BJ (cell line): ENCODE data around the gene ATXN1. TPM values are rescaled to one million over a fixed set of nuclear protein-coding genes. Genes with fewer than 3 reads are reported as not detected.

Experiments
- CTCF ChIA-PET: fragments of 350-600 bp; formaldehyde crosslinking; extraction: SDS; loops from one replicate; lab custom pipeline; 2021; ENCODE audit warnings: antibody characterized with exemption, inconsistent platforms; lab: Yijun Ruan, JAX
- POLR2A ChIA-PET: fragments of 300-600 bp; sonication (Branson Sonifier 250); formaldehyde crosslinking; extraction: SDS; loops from one replicate; lab custom pipeline; 2021; ENCODE audit warnings: antibody characterized with exemption; lab: Charles Lee
- DNase-seq: peaks from one replicate; pipeline ENCODE4 v3.0.0-alpha.2; 2011; ENCODE audit warnings: low read depth
- H3K27me3 ChIP-seq: 2 replicates; pipeline ENCODE4 v1.6.0; 2011; ENCODE audit warnings: low read length; ENCODE audit not compliant: control insufficient read depth, insufficient read depth
- H3K36me3 ChIP-seq: 2 replicates; pipeline ENCODE4 v1.5.1; 2011; ENCODE audit warnings: low read length; ENCODE audit not compliant: control insufficient read depth, insufficient read depth
- H3K4me3 ChIP-seq: 2 replicates; pipeline ENCODE4 v1.5.1; 2011; ENCODE audit warnings: low read depth, mild to moderate bottlenecking, control low read depth, low read length
- polyA plus RNA-seq: library from polyadenylated mRNA; depleted of rRNA; stranded (reverse); fragments of >200 nt; gene quantifications from 2 replicates; pipeline ENCODE4 v1.2.3, GENCODE V29; 2011
- TF ChIP-seq, protein P1 (sequence below): IDR thresholded peaks from 2 replicates; pipeline ENCODE4 v1.5.1; 2011; ENCODE audit warnings: low read depth, mild to moderate bottlenecking, control low read depth, inconsistent platforms, low read length, moderate library complexity; ENCODE audit not compliant: insufficient read depth

The ATXN1 gene
- polyA plus RNA-seq, 1 experiment, result 60.2 TPM

DNA sequence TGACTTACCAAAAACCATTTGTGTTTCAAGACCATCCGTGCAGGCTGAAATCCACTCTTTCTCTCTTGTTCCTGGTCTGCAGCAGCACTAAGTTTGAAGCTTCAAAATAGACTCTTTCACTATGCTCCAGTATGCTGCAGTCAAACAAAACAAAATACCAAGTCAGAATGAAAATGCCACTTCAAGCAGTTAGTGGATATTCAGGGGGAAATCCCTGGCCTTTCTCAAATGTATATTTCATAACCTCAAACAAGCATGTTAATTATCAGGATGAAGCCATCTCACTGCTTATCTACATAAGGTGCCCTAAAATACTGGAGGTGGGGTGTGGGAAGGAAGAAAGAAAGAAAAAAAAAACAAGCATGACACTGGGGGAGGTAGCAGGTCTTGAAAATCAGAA lies 103.5 kb downstream of the ATXN1 start:
- H3K36me3 ChIP-seq, result peaks cover 5% of the 10 kb centered on the region
- ChIA-PET CTCF (no interaction called here), POLR2A (no interaction called here)
- TF ChIP-seq, protein P1, sequence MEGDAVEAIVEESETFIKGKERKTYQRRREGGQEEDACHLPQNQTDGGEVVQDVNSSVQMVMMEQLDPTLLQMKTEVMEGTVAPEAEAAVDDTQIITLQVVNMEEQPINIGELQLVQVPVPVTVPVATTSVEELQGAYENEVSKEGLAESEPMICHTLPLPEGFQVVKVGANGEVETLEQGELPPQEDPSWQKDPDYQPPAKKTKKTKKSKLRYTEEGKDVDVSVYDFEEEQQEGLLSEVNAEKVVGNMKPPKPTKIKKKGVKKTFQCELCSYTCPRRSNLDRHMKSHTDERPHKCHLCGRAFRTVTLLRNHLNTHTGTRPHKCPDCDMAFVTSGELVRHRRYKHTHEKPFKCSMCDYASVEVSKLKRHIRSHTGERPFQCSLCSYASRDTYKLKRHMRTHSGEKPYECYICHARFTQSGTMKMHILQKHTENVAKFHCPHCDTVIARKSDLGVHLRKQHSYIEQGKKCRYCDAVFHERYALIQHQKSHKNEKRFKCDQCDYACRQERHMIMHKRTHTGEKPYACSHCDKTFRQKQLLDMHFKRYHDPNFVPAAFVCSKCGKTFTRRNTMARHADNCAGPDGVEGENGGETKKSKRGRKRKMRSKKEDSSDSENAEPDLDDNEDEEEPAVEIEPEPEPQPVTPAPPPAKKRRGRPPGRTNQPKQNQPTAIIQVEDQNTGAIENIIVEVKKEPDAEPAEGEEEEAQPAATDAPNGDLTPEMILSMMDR, result no peak
- H3K27me3 ChIP-seq, result no peaks in the 10 kb centered on the region
- no peak for DNase-seq
- H3K4me3 ChIP-seq, result no peak overlapping the region

DNA sequence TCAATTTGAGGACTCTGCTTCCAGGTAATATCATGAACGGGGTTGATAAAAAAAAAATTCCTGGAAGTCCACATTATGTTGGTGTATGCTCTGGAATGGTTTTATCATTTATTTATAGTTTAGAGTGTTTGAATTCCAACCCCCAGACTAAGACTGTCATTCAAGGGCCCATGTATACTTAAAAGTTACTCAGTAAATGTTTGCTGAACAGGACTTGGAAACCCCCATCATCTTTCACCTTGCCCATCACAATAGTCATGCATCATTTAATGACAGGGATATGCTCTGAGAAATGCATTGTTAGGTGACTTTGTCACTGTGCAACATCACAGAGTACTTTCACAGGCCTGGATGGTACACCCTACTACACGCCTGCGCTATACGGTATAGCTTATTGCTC lies 104.8 kb downstream of the ATXN1 start:
- TF ChIP-seq, protein P1, result no peak
- ChIA-PET POLR2A (no interaction called here), CTCF (interaction anchor here (0.6 kb wide), 1 partner anchor 61 kb away, joined by 4 read pairs; no protein-coding TSS in a partner anchor)
- H3K4me3 ChIP-seq, result no peak overlapping the region
- no peak for DNase-seq
- H3K27me3 ChIP-seq, result no peaks in the 10 kb centered on the region
- H3K36me3 ChIP-seq, result peaks cover 5% of the 10 kb centered on the region

DNA sequence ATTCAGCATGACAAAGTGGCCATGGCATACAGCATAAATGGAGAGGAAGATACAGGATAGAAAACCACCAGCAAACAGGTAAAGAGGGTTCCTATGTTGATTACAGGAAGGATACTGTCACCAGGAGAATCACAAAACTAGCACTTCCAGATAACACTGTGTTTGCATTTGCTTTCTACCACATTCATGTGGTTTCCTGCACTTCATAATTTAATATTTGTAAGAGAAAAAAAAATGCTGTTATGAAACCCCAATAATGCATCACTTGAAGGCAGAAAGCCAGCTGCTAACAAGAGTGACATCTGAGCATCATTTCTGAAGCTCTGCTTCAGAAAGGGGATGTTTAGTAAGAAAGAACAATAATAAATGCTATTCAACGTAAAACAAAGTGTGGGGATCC lies 106.6 kb downstream of the ATXN1 start:
- POLR2A ChIA-PET, result no interaction called here

DNA sequence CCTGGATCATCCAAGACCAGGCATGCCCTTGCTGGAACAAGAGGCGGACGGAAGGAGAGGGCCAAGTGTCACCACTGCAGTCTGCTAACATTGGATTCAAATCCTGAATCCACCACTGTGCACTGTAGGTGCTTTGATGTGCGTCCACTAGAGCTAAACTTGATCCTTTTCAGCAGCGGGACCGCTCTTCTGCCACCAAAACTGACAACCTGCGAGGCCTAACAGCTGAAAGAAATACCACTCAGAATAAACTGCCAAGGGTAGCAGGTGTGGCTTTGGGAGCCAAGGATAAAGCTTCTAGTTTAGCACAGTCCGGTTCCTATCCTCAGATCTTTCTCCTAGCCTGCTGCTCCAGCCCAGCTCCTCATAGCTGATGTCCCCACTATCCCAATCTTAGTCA lies 108.0 kb downstream of the ATXN1 start:
- no peak for DNase-seq
- Histone ChIP-seq H3K36me3 (peaks cover 6% of the 10 kb centered on the region; the same call in 1 of the 2 replicates), H3K4me3 (no peak overlapping the region), H3K27me3 (no peaks in the 10 kb centered on the region)
- ChIA-PET POLR2A (interaction anchor here (0.6 kb wide), 1 partner anchor 35 kb away, joined by 3 read pairs; no protein-coding TSS in a partner anchor), CTCF (interaction anchor here (1.2 kb wide), 1 partner anchor 15 kb away, joined by 3 read pairs; no protein-coding TSS in a partner anchor)
- TF ChIP-seq, protein P1, result no peak

More for the DNA sequence above, 106.6 kb downstream of the ATXN1 start:
- H3K27me3 ChIP-seq, result no peaks in the 10 kb centered on the region
- TF ChIP-seq, protein P1, result no peak
- no peak for DNase-seq
- no peak overlapping the region for H3K4me3 ChIP-seq
- CTCF ChIA-PET, result no interaction called here
- H3K36me3 ChIP-seq, result peaks cover 6% of the 10 kb centered on the region

DNA sequence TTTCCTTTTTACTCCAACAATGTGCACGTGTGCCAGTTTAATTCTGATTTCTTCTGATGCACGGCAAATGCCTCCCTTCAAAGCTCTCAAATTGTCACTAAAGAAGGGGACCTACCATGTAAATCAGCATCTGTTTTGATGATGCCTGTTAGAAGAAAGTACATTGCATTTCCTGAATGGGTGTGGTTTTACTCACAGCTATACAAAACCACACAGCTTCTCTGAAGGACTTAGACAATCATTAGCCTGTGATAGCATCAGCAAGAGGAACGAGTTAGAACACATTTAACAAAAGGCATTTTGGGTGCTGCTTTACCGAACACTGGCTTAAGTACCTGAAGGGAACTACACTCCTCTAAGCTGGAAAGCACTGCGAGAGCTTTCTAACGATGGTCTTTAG lies 109.4 kb downstream of the ATXN1 start:
- H3K27me3 ChIP-seq, result no peaks in the 10 kb centered on the region
- H3K36me3 ChIP-seq, result peaks cover 6% of the 10 kb centered on the region; the same call in 1 of the 2 replicates
- TF ChIP-seq, protein P1, result no peak
- H3K4me3 ChIP-seq, result no peak overlapping the region
- CTCF ChIA-PET, result no interaction called here
- POLR2A ChIA-PET, result interaction anchor here (0.6 kb wide), 1 partner anchor 434 kb away, joined by 11 read pairs; no protein-coding TSS in a partner anchor
- DNase-seq, result no peak
